Calu3 (cell line): ENCODE measurements around the gene COMMD1. TPM values are rescaled to one million over a fixed set of nuclear protein-coding genes. Genes with fewer than 3 reads are reported as not detected.

Source experiments
- BruUV-seq: library from RNA; stranded (reverse); fragments of 400-500 nt; replicated peaks from 2 replicates; lab custom pipeline; 2021; lab: Mats Ljungman, UMichigan
- CTCF ChIA-PET: fragments of 300-600 bp; sonication (Branson Sonifier 250); formaldehyde crosslinking; loops from one replicate; lab custom pipeline; 2022; ENCODE audit warnings: antibody characterized with exemption; lab: Charles Lee
- DNase-seq: peaks from one replicate; pipeline ENCODE4 v3.0.0; 2022
- H3K27ac Mint-ChIP-seq: one replicate; pipeline ENCODE4 v1.8.0; 2022; ENCODE audit warnings: mixed read lengths; ENCODE audit not compliant: unreplicated experiment
- H3K27me3 Mint-ChIP-seq: one replicate; pipeline ENCODE4 v1.8.0; 2022; ENCODE audit warnings: mixed read lengths; ENCODE audit not compliant: unreplicated experiment
- H3K36me3 Mint-ChIP-seq: one replicate; pipeline ENCODE4 v1.8.0; 2022; ENCODE audit warnings: mild to moderate bottlenecking, moderate library complexity, mixed read lengths; ENCODE audit not compliant: insufficient read depth, unreplicated experiment
- H3K4me1 Mint-ChIP-seq: one replicate; pipeline ENCODE4 v1.8.0; 2022; ENCODE audit warnings: mild to moderate bottlenecking, low read depth, mixed read lengths; ENCODE audit not compliant: unreplicated experiment
- H3K4me3 Mint-ChIP-seq: one replicate; pipeline ENCODE4 v1.8.0; 2022; ENCODE audit warnings: mild to moderate bottlenecking, low read depth, moderate library complexity, mixed read lengths; ENCODE audit not compliant: unreplicated experiment
- H3K9me3 Mint-ChIP-seq: one replicate; pipeline ENCODE4 v1.8.0; 2022; ENCODE audit warnings: low read depth, mixed read lengths; ENCODE audit not compliant: unreplicated experiment
- intact Hi-C: fragments of 100-400 bp; cut with micrococcal nuclease; formaldehyde crosslinking; loops from one replicate; pipeline ENCODE4 v1.10.0; 2022; ENCODE audit not compliant: unreplicated experiment
- total RNA-seq: library from RNA; stranded (reverse); gene quantifications from 2 replicates; pipeline ENCODE4 v1.2.3, GENCODE V29; 2022
- TF ChIP-seq, protein P1 (sequence below): fragments of 200-600 bp; IDR thresholded peaks from one replicate; pipeline ENCODE4 v1.8.0; 2022; ENCODE audit warnings: antibody characterized with exemption; ENCODE audit not compliant: unreplicated experiment

COMMD1 gene
- total RNA-seq, 1 experiment from 2014 or later, result 19.4 TPM

DNA sequence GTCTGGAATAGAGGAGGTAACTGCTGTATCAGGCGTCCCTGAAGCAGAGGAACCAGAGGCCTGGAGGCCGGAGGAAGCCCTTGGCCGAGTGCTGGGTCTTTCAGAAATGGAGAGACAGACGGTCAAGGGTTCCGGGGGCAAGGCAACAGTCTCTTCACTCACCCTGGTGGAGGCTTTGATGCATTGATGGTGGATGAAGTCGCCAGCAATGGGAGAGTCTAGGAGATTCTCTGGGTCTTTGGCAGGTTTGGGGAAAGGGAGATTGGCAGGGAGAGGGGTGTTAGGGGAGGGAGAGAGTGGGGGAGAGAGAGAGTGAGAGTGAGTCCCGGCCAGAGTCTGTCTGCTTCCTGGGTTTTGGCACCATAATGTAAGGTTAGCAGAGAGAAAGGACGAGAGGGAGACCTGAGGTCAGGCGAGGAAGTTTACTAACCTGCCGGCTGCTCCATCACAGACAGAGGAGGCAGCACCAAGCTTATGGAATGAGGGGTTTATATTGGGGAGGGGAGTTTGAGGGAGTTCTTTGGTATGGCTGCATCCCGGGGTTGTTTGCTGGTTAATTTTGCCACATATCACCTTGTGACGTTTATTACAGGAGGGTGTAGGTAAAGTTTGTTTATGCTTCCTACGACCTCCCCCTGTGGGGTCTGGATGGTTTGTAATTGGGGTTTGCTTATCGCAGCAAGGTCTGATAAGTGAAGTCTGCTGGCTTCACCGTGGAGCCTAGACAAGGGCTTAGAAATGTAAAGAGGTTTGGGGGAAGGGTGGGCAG lies 19.6 kb downstream of the COMMD1 start:
- TF ChIP-seq, protein P1, sequence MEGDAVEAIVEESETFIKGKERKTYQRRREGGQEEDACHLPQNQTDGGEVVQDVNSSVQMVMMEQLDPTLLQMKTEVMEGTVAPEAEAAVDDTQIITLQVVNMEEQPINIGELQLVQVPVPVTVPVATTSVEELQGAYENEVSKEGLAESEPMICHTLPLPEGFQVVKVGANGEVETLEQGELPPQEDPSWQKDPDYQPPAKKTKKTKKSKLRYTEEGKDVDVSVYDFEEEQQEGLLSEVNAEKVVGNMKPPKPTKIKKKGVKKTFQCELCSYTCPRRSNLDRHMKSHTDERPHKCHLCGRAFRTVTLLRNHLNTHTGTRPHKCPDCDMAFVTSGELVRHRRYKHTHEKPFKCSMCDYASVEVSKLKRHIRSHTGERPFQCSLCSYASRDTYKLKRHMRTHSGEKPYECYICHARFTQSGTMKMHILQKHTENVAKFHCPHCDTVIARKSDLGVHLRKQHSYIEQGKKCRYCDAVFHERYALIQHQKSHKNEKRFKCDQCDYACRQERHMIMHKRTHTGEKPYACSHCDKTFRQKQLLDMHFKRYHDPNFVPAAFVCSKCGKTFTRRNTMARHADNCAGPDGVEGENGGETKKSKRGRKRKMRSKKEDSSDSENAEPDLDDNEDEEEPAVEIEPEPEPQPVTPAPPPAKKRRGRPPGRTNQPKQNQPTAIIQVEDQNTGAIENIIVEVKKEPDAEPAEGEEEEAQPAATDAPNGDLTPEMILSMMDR, result no peak
- H3K4me3 Mint-ChIP-seq, result no peak overlapping the region
- no TSS peak for BruUV-seq

DNA sequence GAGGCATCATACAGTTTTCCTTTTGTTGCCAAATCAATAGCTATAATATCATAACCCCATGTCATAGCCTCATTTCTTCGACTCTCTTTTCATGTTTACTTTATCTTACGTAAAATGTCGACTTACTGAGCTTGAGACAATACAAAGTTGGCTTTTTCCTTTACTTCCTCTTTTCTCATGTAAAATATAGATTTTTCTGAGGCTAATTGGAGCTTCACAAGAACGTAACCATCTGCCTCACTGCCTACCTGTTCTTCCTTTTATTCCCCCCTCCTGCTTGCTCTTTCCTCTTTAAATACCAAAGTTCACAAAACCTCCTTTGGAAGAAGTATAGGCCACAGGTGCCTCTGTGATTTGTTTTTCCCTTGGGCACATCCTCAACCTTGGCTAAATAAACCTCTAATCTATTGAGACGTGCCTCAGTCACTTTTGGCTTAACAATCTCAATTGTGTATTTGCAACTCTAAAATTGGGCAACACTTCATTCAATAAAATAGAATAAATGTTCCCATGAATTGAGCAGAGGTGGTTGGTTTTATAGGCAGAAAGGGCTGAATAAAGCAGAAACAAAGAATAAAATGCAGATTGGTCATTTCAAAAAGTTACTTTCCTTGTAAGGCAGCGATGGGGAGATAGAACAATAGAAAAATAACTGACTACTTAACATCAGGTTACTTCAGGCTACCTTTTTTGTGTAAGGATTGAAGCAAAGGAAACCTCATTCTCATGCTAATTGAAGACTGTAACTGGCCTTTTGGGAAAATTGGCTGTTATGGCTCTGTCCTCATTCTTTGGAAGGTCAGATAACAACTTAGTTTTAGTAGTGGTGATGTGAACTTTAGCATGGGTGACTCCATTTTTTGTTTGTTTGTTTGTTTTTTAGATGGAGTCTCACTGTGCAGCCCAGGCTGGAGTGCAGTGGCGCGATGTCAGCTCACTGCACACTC lies 21.3 kb downstream of the COMMD1 start:
- no peaks in the 10 kb centered on the region for H3K9me3 Mint-ChIP-seq
- intact Hi-C loops, result no loop called here
- H3K4me3 Mint-ChIP-seq, result no peak overlapping the region
- TF ChIP-seq, protein P1, result no peak
- H3K27me3 Mint-ChIP-seq, result no peaks in the 10 kb centered on the region
- no peaks in the 10 kb centered on the region for H3K4me1 Mint-ChIP-seq
- no peak for DNase-seq
- no peak overlapping the region for H3K27ac Mint-ChIP-seq
- CTCF ChIA-PET, result no interaction called here
- no peaks in the 10 kb centered on the region for H3K36me3 Mint-ChIP-seq
- BruUV-seq, result no TSS peak

More for the DNA sequence above, 19.6 kb downstream of the COMMD1 start:
- Mint-ChIP-seq H3K36me3 (no peaks in the 10 kb centered on the region), H3K27ac (no peak overlapping the region), H3K9me3 (no peaks in the 10 kb centered on the region), H3K27me3 (no peaks in the 10 kb centered on the region), H3K4me1 (no peaks in the 10 kb centered on the region)
- CTCF ChIA-PET, result no interaction called here
- DNase-seq, result no peak
- intact Hi-C loops, result no loop called here

DNA sequence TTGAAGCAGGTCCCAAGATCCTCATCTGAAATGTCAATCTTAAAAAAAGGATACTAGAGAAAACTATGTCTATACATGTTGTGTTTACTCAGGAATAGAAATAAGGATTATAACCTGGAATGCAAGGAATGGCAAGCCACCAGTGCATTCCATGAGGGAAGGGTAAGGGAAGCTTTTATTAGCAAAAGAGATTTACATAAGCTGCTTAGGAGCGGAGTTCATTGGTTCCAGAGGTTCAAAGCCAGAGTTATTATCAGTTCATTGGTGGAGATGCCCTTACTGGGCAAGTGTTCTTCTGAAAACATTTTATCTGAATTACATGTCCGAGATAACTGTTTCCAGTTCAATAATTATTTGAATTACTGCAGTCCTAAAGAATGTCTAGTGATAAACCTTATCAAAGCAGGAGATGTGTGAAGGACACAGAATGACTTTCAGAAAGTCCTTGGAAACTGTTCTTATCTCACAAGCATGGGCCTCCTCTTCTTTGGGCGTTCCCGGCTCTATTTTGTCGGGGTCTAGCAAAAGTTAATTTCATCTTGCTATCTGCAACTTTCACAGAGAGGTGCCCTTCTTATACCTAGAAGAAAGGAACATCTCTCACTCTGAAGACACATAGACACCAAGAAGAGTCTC lies 23.5 kb downstream of the COMMD1 start:
- intact Hi-C loops, result no loop called here
- TF ChIP-seq, protein P1, result no peak
- BruUV-seq, result no TSS peak
- Mint-ChIP-seq H3K4me1 (no peaks in the 10 kb centered on the region), H3K27me3 (no peaks in the 10 kb centered on the region), H3K27ac (no peak overlapping the region), H3K36me3 (no peaks in the 10 kb centered on the region), H3K4me3 (no peak overlapping the region), H3K9me3 (no peaks in the 10 kb centered on the region)
- no peak for DNase-seq
- CTCF ChIA-PET, result interaction anchor here (0.6 kb wide), 1 partner anchor 14 kb away, joined by 5 read pairs; no protein-coding TSS in a partner anchor

DNA sequence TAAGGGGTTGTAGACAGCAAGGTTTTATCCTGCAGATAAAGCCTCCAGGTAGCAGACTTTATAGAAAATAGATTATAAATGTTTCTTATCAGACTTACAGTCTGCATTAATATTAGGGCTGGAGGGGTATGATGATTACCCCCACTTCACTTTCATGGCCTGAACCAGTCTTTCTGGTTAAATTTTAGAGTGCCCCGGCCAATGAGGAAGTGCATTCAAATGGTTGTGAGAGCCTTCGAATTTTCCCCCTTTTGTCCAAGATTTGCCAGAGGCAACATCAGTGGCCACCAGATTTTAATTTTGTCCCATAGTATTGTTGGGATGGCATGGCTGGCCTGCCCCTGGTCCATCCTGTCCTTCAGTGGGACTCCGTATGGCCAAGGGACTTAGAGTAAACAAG lies 31.6 kb downstream of the COMMD1 start:
- H3K36me3 Mint-ChIP-seq, result no peaks in the 10 kb centered on the region
- H3K9me3 Mint-ChIP-seq, result no peaks in the 10 kb centered on the region
- TF ChIP-seq, protein P1, result no peak
- no peak overlapping the region for H3K27ac Mint-ChIP-seq
- no TSS peak for BruUV-seq
- CTCF ChIA-PET, result no interaction called here
- H3K4me1 Mint-ChIP-seq, result no peaks in the 10 kb centered on the region
- no peaks in the 10 kb centered on the region for H3K27me3 Mint-ChIP-seq
- intact Hi-C loops, result no loop called here
- no peak for DNase-seq
- H3K4me3 Mint-ChIP-seq, result no peak overlapping the region
